NCI-H2227 treated with DMSO at 0.1 percent for 48 hours (cell line): Measurements from ENCODE around the gene ULBP1.
"Not testable (repeated sequence)": the region's sequence is repeated elsewhere in the genome, so short reads cannot be mapped to it uniquely, and the experiment has no call there.

Experiments
- DNase-seq: peaks from one replicate; lab custom pipeline; 2025; lab: John Stamatoyannopoulos, UW

The ULBP1 gene

DNA sequence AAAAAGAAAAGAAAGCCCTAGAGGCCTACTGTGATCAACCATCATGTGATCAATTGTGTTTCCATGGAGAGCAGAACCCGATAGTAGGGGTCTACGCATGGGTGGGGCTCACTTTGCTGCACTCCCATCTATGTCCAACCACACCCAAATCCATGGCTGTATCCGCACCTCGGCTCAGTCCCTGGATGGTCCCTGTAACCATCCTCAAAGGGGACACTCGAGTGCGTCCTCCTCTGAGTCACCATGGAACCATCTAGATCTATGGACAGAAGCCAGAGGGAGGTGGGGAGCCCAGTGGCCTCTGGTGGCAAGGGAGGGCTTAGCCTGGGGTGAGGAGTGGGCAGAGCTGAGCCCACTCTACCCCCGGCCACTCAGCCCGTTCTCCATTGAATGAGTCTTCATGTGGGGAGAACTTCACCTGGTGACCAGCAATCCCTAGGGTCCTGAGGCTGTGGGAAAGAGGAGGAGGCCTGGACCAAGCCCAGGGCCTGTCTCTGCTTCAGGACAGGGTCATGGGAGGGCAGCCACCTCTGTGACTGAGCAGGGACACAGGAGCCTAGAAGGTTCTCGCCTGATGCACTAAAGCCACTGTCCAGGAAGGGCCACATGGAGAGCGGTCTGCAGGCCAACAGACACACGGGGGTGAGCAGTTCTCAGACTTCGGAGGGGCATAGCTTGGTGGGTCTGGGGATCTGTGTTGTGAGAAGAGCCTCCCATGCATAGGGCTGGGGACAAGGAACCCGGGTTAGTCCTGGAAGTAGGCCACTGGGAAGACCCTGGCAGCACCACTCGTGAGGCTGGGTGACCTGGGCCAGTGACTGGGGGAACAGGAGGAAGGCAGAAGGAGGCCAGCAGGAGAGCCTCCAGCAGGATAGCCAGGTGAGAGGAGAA lies 42.3 kb downstream of the ULBP1 start:
- DNase-seq: no peak

DNA sequence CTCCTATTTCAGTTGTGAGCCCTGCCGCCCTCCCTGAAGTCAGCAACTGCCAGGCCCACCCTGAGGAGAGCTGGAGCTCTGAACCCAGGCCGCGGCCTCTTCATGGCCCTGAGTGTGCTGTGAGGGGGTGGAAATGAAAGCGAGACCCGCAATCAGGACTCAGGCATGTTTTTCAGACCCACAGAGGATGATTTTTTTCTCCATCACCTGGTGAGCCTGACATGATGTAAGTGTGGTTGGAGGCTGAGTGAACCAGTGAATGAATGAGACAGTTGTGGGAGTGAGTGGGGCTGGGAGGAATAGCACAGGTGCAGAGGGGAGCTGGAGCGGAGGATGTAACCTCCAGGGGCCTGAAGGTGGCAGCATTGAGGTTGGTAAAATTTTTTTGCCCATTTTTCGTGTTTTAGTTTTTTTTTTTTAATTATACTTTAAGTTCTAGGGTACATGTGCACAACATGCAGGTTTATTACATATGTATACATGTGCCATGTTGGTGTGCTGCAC lies 43.3 kb downstream of the ULBP1 start:
- DNase-seq: no peak

GRCh38 chr6:150008588-150008987 lies 44.8 kb downstream of the ULBP1 start:
- no peak for DNase-seq

- DNase-seq: not testable (repeated sequence)
Measured at GRCh38 chr6:150012846-150013784, 49.4 kb downstream of the ULBP1 start.

DNA sequence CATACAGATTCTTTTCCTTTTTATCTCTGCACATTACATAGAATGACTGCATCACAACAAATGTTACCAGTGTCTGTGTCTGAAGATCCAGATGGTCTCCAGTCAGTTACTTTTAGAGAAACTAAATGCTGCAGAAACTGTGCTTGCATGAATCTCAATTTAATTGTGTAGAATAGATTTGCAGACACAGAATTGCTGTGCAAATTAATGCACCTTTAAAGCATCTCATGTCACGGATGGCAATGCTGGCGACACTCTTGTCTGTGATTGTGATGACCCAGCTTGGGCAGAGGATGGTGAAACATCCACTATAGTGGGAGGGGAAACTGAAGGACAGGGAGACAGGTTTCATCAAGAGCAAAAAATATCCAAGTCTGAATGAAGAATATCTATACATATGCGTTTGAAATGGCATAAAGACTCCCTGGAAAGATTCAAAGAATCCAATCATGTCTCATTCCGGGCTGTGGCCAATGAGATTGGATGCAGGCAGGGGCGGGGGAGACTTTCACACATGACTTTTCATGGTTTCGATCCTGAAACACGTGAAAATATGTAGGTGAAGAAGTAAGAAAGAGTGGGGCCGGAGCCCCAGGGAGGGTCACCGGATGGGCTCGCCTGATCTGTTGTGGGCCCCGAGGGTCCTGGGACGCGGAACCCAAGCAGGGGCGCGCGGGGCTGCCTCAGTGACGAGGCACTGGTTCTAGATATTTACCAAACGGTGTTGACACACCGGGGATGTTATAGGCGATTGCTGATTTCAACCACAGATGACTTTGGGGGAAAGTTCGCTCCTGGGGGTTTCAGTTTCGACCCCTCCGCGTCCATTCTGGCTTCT lies 50.3 kb downstream of the ULBP1 start:
- DNase-seq: not testable (repeated sequence)

DNA sequence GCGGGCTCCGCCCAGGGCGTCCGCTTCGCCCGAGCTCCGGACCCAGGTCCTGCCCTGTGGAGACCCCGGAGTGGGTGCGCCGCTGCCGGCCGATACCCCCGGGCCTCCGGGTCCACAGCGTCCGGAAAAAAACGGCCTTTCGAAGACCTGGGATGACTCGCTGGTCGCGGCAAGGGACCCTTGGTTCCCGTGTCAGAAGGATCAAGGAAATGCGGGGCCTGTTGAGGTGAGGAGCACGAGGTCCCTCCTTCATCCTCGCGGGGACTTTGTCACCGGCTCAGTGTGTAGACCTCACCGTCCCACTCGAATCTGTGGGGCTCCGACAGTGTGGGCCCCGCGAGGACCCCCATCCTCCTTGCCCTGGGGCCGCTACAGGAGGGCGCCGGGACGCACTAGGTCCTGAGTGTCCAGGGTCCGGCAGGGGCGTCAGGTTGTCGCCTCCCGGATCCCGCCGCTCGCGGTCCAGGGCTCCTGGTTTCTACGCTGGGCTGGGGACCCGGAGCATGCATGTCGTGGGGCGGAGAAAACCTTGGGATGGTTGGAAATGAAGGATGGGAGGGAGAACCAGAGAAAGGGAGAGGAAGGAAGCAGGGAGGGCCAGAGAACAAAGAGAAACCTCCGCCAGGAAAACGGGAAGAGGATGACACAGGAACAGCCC lies 51.0 kb downstream of the ULBP1 start:
- not testable (repeated sequence) for DNase-seq

DNA sequence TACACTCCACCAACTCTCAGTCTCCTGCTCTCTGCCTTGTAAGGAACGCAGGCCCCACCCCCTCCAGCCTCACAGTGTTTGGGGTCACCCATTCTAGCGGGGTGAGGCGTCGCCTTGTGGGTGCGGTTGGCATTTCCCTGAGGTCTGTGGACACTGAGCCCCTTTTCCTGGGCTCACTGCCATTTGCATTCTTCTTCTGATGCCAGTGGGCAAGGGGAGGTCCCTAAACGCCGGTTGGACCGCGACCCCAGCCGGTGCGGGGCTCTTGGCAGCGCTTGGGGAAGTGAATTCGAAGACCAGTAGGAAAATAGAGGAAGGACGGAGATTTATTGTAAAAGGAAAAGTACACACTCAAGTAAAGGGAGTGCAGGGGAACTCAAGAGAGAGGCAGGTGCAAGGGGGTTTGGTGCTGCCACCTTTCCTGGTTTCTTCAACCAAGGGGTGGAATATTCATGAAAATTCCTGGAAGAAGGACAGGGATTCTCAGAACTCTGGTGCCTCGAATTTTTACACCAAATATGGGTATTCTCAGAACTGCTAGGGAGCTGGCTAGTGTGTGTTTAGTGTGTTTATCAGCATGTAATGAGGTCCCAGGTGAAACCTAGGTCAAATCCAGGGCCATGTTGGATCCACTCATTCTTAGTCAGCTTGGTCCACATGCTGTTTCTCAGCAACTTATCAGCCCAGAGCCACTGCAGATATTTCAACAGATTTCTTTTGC lies 51.7 kb downstream of the ULBP1 start:
- not testable (repeated sequence) for DNase-seq

GRCh38 chr6:150016324-150017185 lies 52.8 kb downstream of the ULBP1 start:
- DNase-seq: peak; percentile 32

DNA sequence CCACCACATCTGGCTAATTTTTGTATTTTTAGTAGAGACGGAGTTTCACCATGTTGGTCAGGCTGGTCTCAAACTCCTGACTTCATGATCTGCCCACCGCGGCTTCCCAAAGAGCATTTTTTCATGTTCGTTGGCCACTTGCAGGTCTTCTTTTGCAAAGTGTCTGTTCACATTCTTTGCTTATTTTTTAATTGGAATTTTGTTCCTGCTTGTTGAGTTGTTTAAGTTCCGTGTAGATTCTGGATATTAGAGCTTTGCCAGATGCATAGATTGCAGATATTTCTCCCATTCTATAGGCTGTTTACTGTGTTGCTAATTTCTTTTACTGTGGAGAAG lies 53.4 kb downstream of the ULBP1 start:
- DNase-seq: not testable (repeated sequence)

DNA sequence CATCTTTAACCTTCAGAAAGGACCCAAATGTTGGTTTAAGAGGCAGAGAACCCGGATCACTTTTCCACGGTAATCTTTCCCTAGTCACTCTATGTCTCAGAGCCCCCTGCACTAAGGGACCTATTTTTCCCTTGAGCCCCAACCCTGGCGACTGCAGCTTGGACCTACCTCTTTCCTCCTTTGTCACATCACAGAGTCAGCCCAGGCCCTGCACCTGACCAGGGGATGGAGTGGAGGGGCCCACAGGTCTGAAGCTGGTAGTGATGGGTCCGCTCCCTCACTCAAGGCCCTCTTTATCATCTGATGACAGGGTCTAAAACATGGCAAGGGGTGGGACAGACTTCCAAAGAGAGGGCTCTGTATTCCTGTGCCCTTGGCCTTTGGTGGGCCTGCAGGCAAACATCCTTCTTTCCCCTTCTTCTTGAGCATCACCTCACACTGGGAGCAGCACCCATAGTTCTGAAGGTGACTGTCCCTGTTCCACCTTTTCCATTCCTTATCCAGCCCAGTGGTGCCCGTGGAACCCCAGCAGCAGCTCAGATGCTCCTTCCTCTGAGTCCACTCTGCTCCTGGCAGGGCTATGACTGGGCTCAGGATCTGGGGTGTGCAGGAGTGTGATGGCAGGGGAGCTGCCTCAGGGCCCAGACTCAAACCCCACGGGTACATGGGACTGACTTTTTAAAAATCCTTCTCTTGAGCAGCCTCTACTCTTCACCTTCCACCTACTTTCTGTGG lies 55.3 kb downstream of the ULBP1 start:
- no peak for DNase-seq

DNA sequence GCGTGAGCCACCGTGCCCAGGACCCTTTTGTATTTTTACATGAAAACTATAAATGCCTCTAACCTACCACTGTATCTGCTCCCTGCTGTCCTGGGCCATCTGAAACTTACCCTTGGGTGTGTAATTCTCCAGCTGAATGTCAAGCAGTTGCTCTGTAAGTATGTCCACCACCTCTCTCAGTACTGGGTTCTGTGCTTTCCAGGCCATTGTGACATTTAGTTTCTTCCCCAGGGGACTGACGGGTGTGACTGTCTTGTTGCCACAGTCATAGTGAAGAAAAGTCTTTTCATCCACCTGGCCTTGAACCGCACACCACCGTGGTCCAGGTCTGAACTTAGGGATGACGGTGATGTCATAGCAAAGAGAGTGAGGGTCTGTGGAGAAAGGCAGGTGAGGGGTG lies 58.1 kb downstream of the ULBP1 start:
- not testable (repeated sequence) for DNase-seq
